K562 (cell line): ENCODE data around the gene TMC5. TPM values are rescaled to one million over a fixed set of nuclear protein-coding genes. Genes with fewer than 3 reads are reported as not detected.

Source experiments
- ATAC-seq: fragments of 200-7000 bp; cut with Tn5 transposase; 3 replicates; pipeline ENCODE4 v1.9.1; 2020; ENCODE audit warnings: moderate library complexity
- BruUV-seq: library from RNA; stranded (reverse); fragments of 400-500 nt; replicated peaks from 2 replicates; lab custom pipeline; 2021; lab: Mats Ljungman, UMichigan
- CTCF ChIA-PET: fragments of 300-600 bp; formaldehyde crosslinking; extraction: SDS; loops from one replicate; lab custom pipeline; 2021; ENCODE audit warnings: low intra/inter-chr PET ratio; lab: Yijun Ruan, JAX
- POLR2A ChIA-PET: fragments of 300-600, 350-650 bp; sonication (Branson Sonifier 250); formaldehyde crosslinking; extraction: SDS; loops from one replicate; lab custom pipeline; 2021; ENCODE audit warnings: antibody characterized with exemption, inconsistent platforms; lab: Yijun Ruan, JAX
- DNase-seq, 4 experiments: peaks; one replicate each; pipeline versions ENCODE4 v3.0.0 to v3.0.0-alpha.2; 2011 to 2018; ENCODE audit warnings: low spot score in 3 of 4, mixed read lengths in 3 of 4; ENCODE audit errors: extremely low read depth in 1 of 4
- FAIRE-seq: peaks from 2 replicates; lab custom pipeline; 2011; peaks lifted over from hg19 to GRCh38; lab: Jason Lieb, UNC
- H2AFZ ChIP-seq: 2 replicates; pipeline ENCODE4 v1.6.0; 2011; ENCODE audit warnings: low read depth, low read length, control low read depth, inconsistent platforms
- H3K27ac ChIP-seq: fragments of 200-600 bp; 3 replicates; pipeline ENCODE4 v1.8.0; 2011; ENCODE audit warnings: low read depth, mild to moderate bottlenecking, control low read depth, inconsistent platforms, low read length, moderate library complexity, mixed read lengths; ENCODE audit errors: extremely low read depth
- H3K27me3 ChIP-seq, 2 experiments: fragments of 300-600 bp in 1 of 2; 2 replicates in 1 of 2; 3 replicates in 1 of 2; pipeline versions ENCODE4 v1.6.0 to v1.8.0; 2011; ENCODE audit warnings: inconsistent platforms in 2 of 2, low read length in 2 of 2, mild to moderate bottlenecking in 1 of 2, mixed read lengths in 1 of 2, moderate library complexity in 1 of 2; ENCODE audit not compliant: control insufficient read depth in 2 of 2, insufficient read depth in 2 of 2
- H3K36me3 ChIP-seq: fragments of 300-600 bp; 3 replicates; pipeline ENCODE4 v1.8.0; 2011; ENCODE audit warnings: mild to moderate bottlenecking, low read length, inconsistent platforms; ENCODE audit not compliant: control insufficient read depth, insufficient read depth
- H3K4me1 ChIP-seq, 2 experiments: fragments of 200-600 bp in 1 of 2; replicated peaks in 1 of 2; 2 replicates in 1 of 2; 3 replicates in 1 of 2; pipeline versions ENCODE4 v1.5.1 to v1.8.0; 2011; ENCODE audit warnings: inconsistent platforms in 2 of 2, low read length in 2 of 2, mild to moderate bottlenecking in 1 of 2, mixed read lengths in 1 of 2, moderate library complexity in 1 of 2; ENCODE audit not compliant: control insufficient read depth in 2 of 2, insufficient read depth in 2 of 2
- H3K4me2 ChIP-seq: 2 replicates; pipeline ENCODE4 v1.6.1; 2011; ENCODE audit warnings: low read length, control low read depth, inconsistent platforms, mixed read lengths; ENCODE audit not compliant: insufficient read depth
- H3K4me3 ChIP-seq: fragments of 200-600 bp; sonication (generic), shearing (Covaris generic); 2 replicates; pipeline ENCODE4 v1.5.1; 2016; ENCODE audit warnings: control low read depth, inconsistent platforms
- H3K79me2 ChIP-seq: fragments of 200-600 bp; 3 replicates; pipeline ENCODE4 v1.8.0; 2011; ENCODE audit warnings: low read length, inconsistent platforms; ENCODE audit not compliant: control insufficient read depth, insufficient read depth
- H3K9ac ChIP-seq, 2 experiments: 2 replicates each; pipeline versions ENCODE4 v1.6.0 to v1.6.1; 2011; ENCODE audit warnings: low read depth in 2 of 2, low read length in 2 of 2, control low read depth in 1 of 2, inconsistent platforms in 1 of 2, mild to moderate bottlenecking in 1 of 2, mixed read lengths in 1 of 2; ENCODE audit not compliant: insufficient read depth in 1 of 2
- H3K9me1 ChIP-seq: one replicate; pipeline ENCODE4 v1.6.0; 2011; ENCODE audit warnings: inconsistent platforms, mild to moderate bottlenecking, low read length, moderate library complexity; ENCODE audit not compliant: control insufficient read depth, insufficient read depth
- H3K9me3 ChIP-seq: replicated peaks from 2 replicates; pipeline ENCODE4 v1.5.1; 2011; ENCODE audit warnings: low read depth, low read length, inconsistent platforms; ENCODE audit not compliant: control insufficient read depth, insufficient read depth
- H4K20me1 ChIP-seq: replicated peaks from 2 replicates; pipeline ENCODE4 v1.6.1; 2011; ENCODE audit warnings: low read length, inconsistent platforms, mixed read lengths; ENCODE audit not compliant: control insufficient read depth, insufficient read depth
- ZNF551 ChIP-seq: fragments of 250-450 bp; sonication (Bioruptor Pico); IDR thresholded peaks from 2 replicates; pipeline ENCODE4 v1.5.0; 2021; ENCODE audit warnings: mild to moderate bottlenecking, moderate library complexity
- WGBS: fragments of 100-300 bp; shearing (Covaris generic); methylation state at CpG from one replicate; pipeline ENCODE4 v1.1.6; 2016; ENCODE audit warnings: low coverage, mixed read lengths; ENCODE audit not compliant: insufficient coverage; ENCODE audit errors: missing lambda C conversion rate; 5-methylcytosine and 5-hydroxymethylcytosine counted together
- in situ Hi-C: fragments of 300-500 bp; cut with MboI; formaldehyde crosslinking; loops from 4 replicates; pipeline ENCODE4 v1.15.0; 2018; ENCODE audit warnings: inconsistent platforms, mixed read lengths
- intact Hi-C: fragments of 100-400 bp; cut with micrococcal nuclease; formaldehyde crosslinking; loops from 2 replicates; pipeline ENCODE4 v1.14.2; 2022
- polyA plus RNA-seq, 8 experiments: library from polyadenylated mRNA; depleted of rRNA in 4 of 8; stranded (reverse) in 5 of 8; unstranded in 3 of 8; fragments of >200 nt; fragmentation: Nextera tagmentation in 2 of 8; fragmentation: Illumina TruSeq in 1 of 8; extraction: Ambion mirVana in 2 of 8; extraction: Trizol in 1 of 8; gene quantifications; 2 replicates each; pipeline versions ENCODE4 v1.2.1 to v1.2.3, GENCODE V29; 2011 to 2014; ENCODE audit warnings: inconsistent platforms in 1 of 8, missing spikeins in 1 of 8
- total RNA-seq, 7 experiments: library from RNA; depleted of rRNA in 6 of 7; stranded (reverse); fragments of >200 nt in 6 of 7; fragmentation: Illumina TruSeq in 2 of 7; extraction: Trizol in 2 of 7; gene quantifications; 2 replicates each; pipeline versions ENCODE4 v1.2.1 to v1.2.3, GENCODE V29; 2011 to 2021; ENCODE audit warnings: low replicate concordance in 1 of 7

Gene TMC5
- total and polyA plus RNA-seq, 9 of the 15 experiments (the other 6 are each of a cell fraction or from before 2014, with no cell fraction given), result 0.83 to 2.6 (median 1.6) TPM

- FAIRE-seq (no peak), DNase-seq (no peak)
- intact Hi-C loops (no loop called here), in situ Hi-C loops (no loop called here)
- no peak overlapping the region for H2AFZ ChIP-seq
- H3K36me3 ChIP-seq, result peaks cover 62% of the 10 kb centered on the region; the same call in 2 of the 3 replicates
- H3K9me1 ChIP-seq, result no peaks in the 10 kb centered on the region
- CTCF ChIA-PET, result no interaction called here
- H3K79me2 ChIP-seq, result no peaks in the 10 kb centered on the region
- no peaks in the 10 kb centered on the region for H4K20me1 ChIP-seq
- no peak overlapping the region for H3K4me2 ChIP-seq
- no peak overlapping the region for H3K9ac ChIP-seq
- no peaks in the 10 kb centered on the region for H3K27me3 ChIP-seq
- 90% methylated on average over 3 of the region's 3 CpGs for WGBS
- POLR2A ChIA-PET, result interaction anchor here (1.1 to 1.8 kb wide), 2 partner anchors 10 to 24 kb away, joined by 3 to 6 read pairs; partner anchors contain the start of gene CCP110
- no peak overlapping the region for H3K27ac ChIP-seq
- no peak for TF ChIP-seq ZNF551 (CRISPR knock-in tag)
- TF ChIP-seq, all 486 proteins: peak for 0
- no peaks in the 10 kb centered on the region for H3K9me3 ChIP-seq
- no peaks in the 10 kb centered on the region for H3K4me1 ChIP-seq
- no TSS peak for BruUV-seq
- H3K4me3 ChIP-seq, result no peak overlapping the region
- no peak for ATAC-seq
Measured at GRCh38 chr16:19548144-19548543, 130.5 kb downstream of the TMC5 start.

Other genes starting within 250 kb of the TMC5 start
- gene SYT17, start 249.6 kb upstream of the TMC5 start, total RNA-seq (2014; rRNA removed), result not detected in 2 replicates
- not detected in 2 replicates for gene SYT17, start 249.6 kb upstream of the TMC5 start, total RNA-seq (2014; rRNA removed; fragmentation: Illumina TruSeq; extraction: Trizol)
- gene SYT17, start 249.6 kb upstream of the TMC5 start, total RNA-seq (2015; rRNA removed; fragmentation: Illumina TruSeq; extraction: Trizol), result not detected in 2 replicates
- gene SYT17, start 249.6 kb upstream of the TMC5 start, total RNA-seq (2021), result not detected in 2 replicates
- gene SYT17, start 249.6 kb upstream of the TMC5 start, polyA plus RNA-seq (2011; rRNA removed), result not detected in 2 replicates
- gene SYT17, start 249.6 kb upstream of the TMC5 start, polyA plus RNA-seq (2014; fragmentation: Illumina TruSeq; extraction: Trizol), result not detected in 2 replicates
- not detected for gene SYT17, start 249.6 kb upstream of the TMC5 start, polyA plus RNA-seq (2014; fragmentation: Nextera tagmentation; extraction: Ambion mirVana)
- gene SYT17, start 249.6 kb upstream of the TMC5 start, polyA plus RNA-seq (2014; rRNA removed), result not detected in 2 replicates
- gene CLEC19A, start 132.2 kb upstream of the TMC5 start, total RNA-seq (2014; rRNA removed), result not detected in 2 replicates
- not detected in 2 replicates for gene CLEC19A, start 132.2 kb upstream of the TMC5 start, total RNA-seq (2014; rRNA removed; fragmentation: Illumina TruSeq; extraction: Trizol)
- gene CLEC19A, start 132.2 kb upstream of the TMC5 start, total RNA-seq (2015; rRNA removed; fragmentation: Illumina TruSeq; extraction: Trizol), result not detected in 2 replicates
- gene CLEC19A, start 132.2 kb upstream of the TMC5 start, total RNA-seq (2021), result not detected in 2 replicates
- gene CLEC19A, start 132.2 kb upstream of the TMC5 start, polyA plus RNA-seq (2011; rRNA removed), result not detected in 2 replicates
- gene CLEC19A, start 132.2 kb upstream of the TMC5 start, polyA plus RNA-seq (2014; fragmentation: Illumina TruSeq; extraction: Trizol), result not detected in 2 replicates
- not detected for gene CLEC19A, start 132.2 kb upstream of the TMC5 start, polyA plus RNA-seq (2014; fragmentation: Nextera tagmentation; extraction: Ambion mirVana)
- gene CLEC19A, start 132.2 kb upstream of the TMC5 start, polyA plus RNA-seq (2014; rRNA removed), result not detected in 2 replicates
- 22.3 and 25.5 TPM in 2 replicates for gene GDE1, start 104.2 kb downstream of the TMC5 start, total RNA-seq (2014; rRNA removed)
- gene GDE1, start 104.2 kb downstream of the TMC5 start, total RNA-seq (2014; rRNA removed; fragmentation: Illumina TruSeq; extraction: Trizol), result 36.5 and 40.5 TPM in 2 replicates
- 18.2 and 20.8 TPM in 2 replicates for gene GDE1, start 104.2 kb downstream of the TMC5 start, total RNA-seq (2015; rRNA removed; fragmentation: Illumina TruSeq; extraction: Trizol)
- gene GDE1, start 104.2 kb downstream of the TMC5 start, total RNA-seq (2021), result 34.0 and 36.6 TPM in 2 replicates
- 27.6 and 33.5 TPM in 2 replicates for gene GDE1, start 104.2 kb downstream of the TMC5 start, polyA plus RNA-seq (2011; rRNA removed)
- 32.5 and 35.5 TPM in 2 replicates for gene GDE1, start 104.2 kb downstream of the TMC5 start, polyA plus RNA-seq (2014; fragmentation: Illumina TruSeq; extraction: Trizol)
- gene GDE1, start 104.2 kb downstream of the TMC5 start, polyA plus RNA-seq (2014; fragmentation: Nextera tagmentation; extraction: Ambion mirVana), result 10 to 100 TPM; 18.8 to 21.7 TPM
- gene GDE1, start 104.2 kb downstream of the TMC5 start, polyA plus RNA-seq (2014; rRNA removed), result 21.7 and 26.4 TPM in 2 replicates
- 10.1 and 10.3 TPM in 2 replicates for gene CCP110, start 106.1 kb downstream of the TMC5 start, total RNA-seq (2014; rRNA removed)
- 14.3 and 15.4 TPM in 2 replicates for gene CCP110, start 106.1 kb downstream of the TMC5 start, total RNA-seq (2014; rRNA removed; fragmentation: Illumina TruSeq; extraction: Trizol)
- gene CCP110, start 106.1 kb downstream of the TMC5 start, total RNA-seq (2015; rRNA removed; fragmentation: Illumina TruSeq; extraction: Trizol), result 11.9 and 14.1 TPM in 2 replicates
- 12.1 and 12.3 TPM in 2 replicates for gene CCP110, start 106.1 kb downstream of the TMC5 start, total RNA-seq (2021)
- gene CCP110, start 106.1 kb downstream of the TMC5 start, polyA plus RNA-seq (2011; rRNA removed), result 12.1 and 14.8 TPM in 2 replicates
- 12.7 and 16.1 TPM in 2 replicates for gene CCP110, start 106.1 kb downstream of the TMC5 start, polyA plus RNA-seq (2014; fragmentation: Illumina TruSeq; extraction: Trizol)
- gene CCP110, start 106.1 kb downstream of the TMC5 start, polyA plus RNA-seq (2014; fragmentation: Nextera tagmentation; extraction: Ambion mirVana), result 1 to 10 TPM; 3.5 to 4.4 TPM
- gene CCP110, start 106.1 kb downstream of the TMC5 start, polyA plus RNA-seq (2014; rRNA removed), result 9.3 and 9.5 TPM in 2 replicates
- 9.0 and 10.2 TPM in 2 replicates for gene VPS35L, start 137.8 kb downstream of the TMC5 start, total RNA-seq (2014; rRNA removed)
- gene VPS35L, start 137.8 kb downstream of the TMC5 start, total RNA-seq (2014; rRNA removed; fragmentation: Illumina TruSeq; extraction: Trizol), result 18.2 and 20.1 TPM in 2 replicates
- gene VPS35L, start 137.8 kb downstream of the TMC5 start, total RNA-seq (2015; rRNA removed; fragmentation: Illumina TruSeq; extraction: Trizol), result 21.3 and 22.6 TPM in 2 replicates
- gene VPS35L, start 137.8 kb downstream of the TMC5 start, total RNA-seq (2021), result 25.8 and 28.3 TPM in 2 replicates
- gene VPS35L, start 137.8 kb downstream of the TMC5 start, polyA plus RNA-seq (2011; rRNA removed), result 15.6 and 16.9 TPM in 2 replicates
- 26.7 and 30.4 TPM in 2 replicates for gene VPS35L, start 137.8 kb downstream of the TMC5 start, polyA plus RNA-seq (2014; fragmentation: Illumina TruSeq; extraction: Trizol)
- 10 to 100 TPM; 18.3 to 27.1 TPM for gene VPS35L, start 137.8 kb downstream of the TMC5 start, polyA plus RNA-seq (2014; fragmentation: Nextera tagmentation; extraction: Ambion mirVana)
- 14.1 and 16.2 TPM in 2 replicates for gene VPS35L, start 137.8 kb downstream of the TMC5 start, polyA plus RNA-seq (2014; rRNA removed)